Astrocyte (in vitro differentiated cells and primary cell): ENCODE measurements around the gene CABP7.

Source experiments
- EZH2 ChIP-seq: IDR thresholded peaks from 2 replicates; pipeline ENCODE4 v1.6.1; 2012; ENCODE audit warnings: mild to moderate bottlenecking, low read length, inconsistent platforms; ENCODE audit not compliant: insufficient read depth
- TF ChIP-seq, protein P1 (sequence below): IDR thresholded peaks from 2 replicates; pipeline ENCODE4 v1.5.1; 2011; ENCODE audit warnings: low read depth, mild to moderate bottlenecking, inconsistent platforms, low read length, moderate library complexity; ENCODE audit not compliant: insufficient read depth

DNA sequence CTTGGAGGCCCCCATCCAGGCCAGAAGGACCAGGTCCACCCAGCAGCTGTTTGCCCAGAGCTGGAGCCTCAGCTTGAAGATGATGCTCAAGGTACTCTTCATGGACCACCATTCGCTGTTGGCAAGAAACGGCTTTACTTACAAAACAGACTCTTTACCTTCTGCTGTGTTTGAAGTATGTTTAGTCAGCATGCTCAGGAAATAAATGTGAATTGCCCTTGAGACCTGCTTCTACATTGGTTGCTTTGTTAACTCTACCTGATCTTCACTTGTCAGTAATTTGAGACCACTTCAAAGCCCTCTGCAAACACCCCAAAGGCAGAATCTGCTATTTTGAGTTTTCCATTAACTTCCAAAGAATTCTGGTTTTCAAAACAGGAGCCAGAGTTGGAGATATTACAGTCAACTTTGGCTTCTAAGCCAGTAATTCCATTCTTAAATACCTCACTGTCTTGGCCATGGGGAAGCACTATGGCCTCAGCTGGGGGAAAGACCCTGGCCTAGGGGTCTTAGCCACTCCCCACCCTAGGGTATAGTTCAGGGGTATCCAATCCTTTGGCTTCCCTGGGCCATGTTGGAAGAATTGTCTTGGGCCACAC is 50.0 kb downstream of the CABP7 start:
- TF ChIP-seq, protein P1, sequence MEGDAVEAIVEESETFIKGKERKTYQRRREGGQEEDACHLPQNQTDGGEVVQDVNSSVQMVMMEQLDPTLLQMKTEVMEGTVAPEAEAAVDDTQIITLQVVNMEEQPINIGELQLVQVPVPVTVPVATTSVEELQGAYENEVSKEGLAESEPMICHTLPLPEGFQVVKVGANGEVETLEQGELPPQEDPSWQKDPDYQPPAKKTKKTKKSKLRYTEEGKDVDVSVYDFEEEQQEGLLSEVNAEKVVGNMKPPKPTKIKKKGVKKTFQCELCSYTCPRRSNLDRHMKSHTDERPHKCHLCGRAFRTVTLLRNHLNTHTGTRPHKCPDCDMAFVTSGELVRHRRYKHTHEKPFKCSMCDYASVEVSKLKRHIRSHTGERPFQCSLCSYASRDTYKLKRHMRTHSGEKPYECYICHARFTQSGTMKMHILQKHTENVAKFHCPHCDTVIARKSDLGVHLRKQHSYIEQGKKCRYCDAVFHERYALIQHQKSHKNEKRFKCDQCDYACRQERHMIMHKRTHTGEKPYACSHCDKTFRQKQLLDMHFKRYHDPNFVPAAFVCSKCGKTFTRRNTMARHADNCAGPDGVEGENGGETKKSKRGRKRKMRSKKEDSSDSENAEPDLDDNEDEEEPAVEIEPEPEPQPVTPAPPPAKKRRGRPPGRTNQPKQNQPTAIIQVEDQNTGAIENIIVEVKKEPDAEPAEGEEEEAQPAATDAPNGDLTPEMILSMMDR: no peak
- no peak for TF ChIP-seq EZH2
